H1 (cell line): ENCODE data around the gene EGR2. TPM values are rescaled to one million over a fixed set of nuclear protein-coding genes. Genes with fewer than 3 reads are reported as not detected.

Experiments
- CTCF ChIA-PET: fragments of 300-600 bp; sonication (Branson Sonifier 250); formaldehyde crosslinking; loops from one replicate; lab custom pipeline; 2021; ENCODE audit not compliant: partially characterized antibody; lab: Charles Lee
- POLR2A ChIA-PET: fragments of 300-600 bp; sonication (Branson Sonifier 250); formaldehyde crosslinking; loops from one replicate; lab custom pipeline; 2021; ENCODE audit warnings: inconsistent platforms; ENCODE audit not compliant: partially characterized antibody; lab: Charles Lee
- DNase-seq, 2 experiments: peaks; one replicate each; pipeline versions ENCODE4 v3.0.0 to v3.0.0-alpha.2; 2010 to 2022; ENCODE audit warnings: low spot score in 2 of 2, low read depth in 1 of 2, mixed read lengths in 1 of 2
- FAIRE-seq: peaks from 2 replicates; lab custom pipeline; 2011; peaks lifted over from hg19 to GRCh38; lab: Jason Lieb, UNC
- H2AFZ ChIP-seq: 2 replicates; pipeline ENCODE4 v1.8.1; 2012; ENCODE audit warnings: low read length, inconsistent platforms
- H2AK5ac ChIP-seq: 2 replicates; pipeline ENCODE4 v1.6.1; 2013; ENCODE audit warnings: low read depth, low read length
- H2BK120ac ChIP-seq: replicated peaks from 2 replicates; pipeline ENCODE3; 2013; ENCODE audit warnings: low read depth, low read length, inconsistent platforms
- H2BK12ac ChIP-seq: 2 replicates; pipeline ENCODE4 v1.6.1; 2013; ENCODE audit warnings: low read depth, low read length
- H2BK15ac ChIP-seq: 2 replicates; pipeline ENCODE4 v1.6.1; 2013; ENCODE audit warnings: low read length
- H2BK20ac ChIP-seq: 2 replicates; pipeline ENCODE4 v1.6.1; 2013; ENCODE audit warnings: low read length
- H2BK5ac ChIP-seq: 2 replicates; pipeline ENCODE4 v1.6.1; 2013; ENCODE audit warnings: low read depth, low read length
- H3K14ac ChIP-seq: 2 replicates; pipeline ENCODE4 v1.6.1; 2013; ENCODE audit warnings: inconsistent platforms; ENCODE audit not compliant: insufficient read length
- H3K18ac ChIP-seq: 2 replicates; pipeline ENCODE4 v1.6.1; 2013; ENCODE audit warnings: low read length; ENCODE audit errors: extremely low read depth
- H3K23ac ChIP-seq: 2 replicates; pipeline ENCODE4 v1.6.1; 2013; ENCODE audit warnings: inconsistent platforms; ENCODE audit not compliant: insufficient read length
- H3K23me2 ChIP-seq: 2 replicates; pipeline ENCODE4 v1.6.1; 2013; ENCODE audit warnings: low read depth, low read length
- H3K27ac ChIP-seq: 2 replicates; pipeline ENCODE4 v1.6.1; 2011; ENCODE audit warnings: low read depth, low read length, inconsistent platforms
- H3K27me3 ChIP-seq, 4 experiments: replicated peaks in 1 of 4; 1 replicate in 1 of 4; 2 replicates in 3 of 4; pipeline versions ENCODE4 v1.6.1 to v1.8.1; 2011 to 2013; ENCODE audit warnings: low read length in 3 of 4, mild to moderate bottlenecking in 3 of 4, inconsistent platforms in 2 of 4, mixed read lengths in 2 of 4, moderate library complexity in 1 of 4; ENCODE audit not compliant: control insufficient read depth in 3 of 4, insufficient read depth in 3 of 4; ENCODE audit errors: extremely low read depth in 1 of 4
- H3K36me3 ChIP-seq, 4 experiments: 2 replicates each; pipeline versions ENCODE4 v1.6.1 to v1.8.1; 2011 to 2013; ENCODE audit warnings: mild to moderate bottlenecking in 4 of 4, low read length in 3 of 4, moderate library complexity in 2 of 4, control low read depth in 1 of 4, inconsistent platforms in 1 of 4; ENCODE audit not compliant: insufficient read depth in 4 of 4, control insufficient read depth in 2 of 4
- H3K4ac ChIP-seq: replicated peaks from 2 replicates; pipeline ENCODE3; 2013; ENCODE audit warnings: low read length, low read depth, mixed read lengths, inconsistent platforms; ENCODE audit not compliant: insufficient read length
- H3K4me1 ChIP-seq, 4 experiments: replicated peaks in 1 of 4; 1 replicate in 1 of 4; 2 replicates in 3 of 4; pipeline versions ENCODE4 v1.6.1 to v1.8.1; 2011 to 2013; ENCODE audit warnings: low read length in 3 of 4, inconsistent platforms in 2 of 4, mixed read lengths in 1 of 4; ENCODE audit not compliant: insufficient read depth in 4 of 4, control insufficient read depth in 3 of 4
- H3K4me2 ChIP-seq, 2 experiments: 2 replicates each; pipeline versions ENCODE4 v1.6.1 to v1.8.1; 2011 to 2013; ENCODE audit warnings: low read depth in 2 of 2, low read length in 2 of 2, control low read depth in 1 of 2, inconsistent platforms in 1 of 2, mild to moderate bottlenecking in 1 of 2; ENCODE audit not compliant: insufficient read depth in 1 of 2
- H3K4me3 ChIP-seq, 4 experiments: fragments of 200-600, 300-600 bp in 1 of 4; sonication (generic), shearing (Covaris generic), sonication (Bioruptor Twin) in 1 of 4; 2 replicates each; pipeline versions ENCODE4 v1.5.1 to v1.8.1; 2011 to 2016; ENCODE audit warnings: low read length in 4 of 4, low read depth in 3 of 4, control low read depth in 2 of 4, inconsistent platforms in 2 of 4, mild to moderate bottlenecking in 2 of 4, mixed read lengths in 1 of 4, moderate library complexity in 1 of 4; ENCODE audit not compliant: insufficient read depth in 2 of 4; ENCODE audit errors: extremely low read depth in 1 of 4
- H3K56ac ChIP-seq: replicated peaks from 2 replicates; pipeline ENCODE3; 2013; ENCODE audit warnings: low read depth, mild to moderate bottlenecking, mixed read lengths, low read length, inconsistent platforms; ENCODE audit not compliant: insufficient read length
- H3K79me1 ChIP-seq: 2 replicates; pipeline ENCODE4 v1.6.1; 2013; ENCODE audit warnings: low read depth, low read length, control low read depth
- H3K79me2 ChIP-seq, 2 experiments: 2 replicates each; pipeline versions ENCODE4 v1.6.1 to v1.8.1; 2012 to 2013; ENCODE audit warnings: low read length in 2 of 2, mild to moderate bottlenecking in 2 of 2, inconsistent platforms in 1 of 2; ENCODE audit not compliant: insufficient read depth in 2 of 2, control insufficient read depth in 1 of 2
- H3K9ac ChIP-seq, 4 experiments: replicated peaks in 1 of 4; 1 replicate in 1 of 4; 2 replicates in 3 of 4; pipeline versions ENCODE4 v1.6.1 to v1.8.1; 2011 to 2013; ENCODE audit warnings: low read depth in 3 of 4, low read length in 3 of 4, control low read depth in 2 of 4, mild to moderate bottlenecking in 2 of 4, moderate library complexity in 2 of 4, inconsistent platforms in 1 of 4; ENCODE audit errors: extremely low read depth in 1 of 4
- H3K9me3 ChIP-seq, 2 experiments: 2 replicates each; pipeline versions ENCODE4 v1.6.1 to v1.8.1; 2012 to 2013; ENCODE audit warnings: mild to moderate bottlenecking in 2 of 2, moderate library complexity in 2 of 2, control low read depth in 1 of 2, inconsistent platforms in 1 of 2, low read depth in 1 of 2, low read length in 1 of 2, mixed read lengths in 1 of 2; ENCODE audit not compliant: insufficient read depth in 2 of 2
- H4K20me1 ChIP-seq, 2 experiments: replicated peaks in 1 of 2; 2 replicates each; pipeline versions ENCODE3 to v1.8.1; 2011 to 2013; ENCODE audit warnings: inconsistent platforms in 2 of 2, low read length in 2 of 2, mild to moderate bottlenecking in 1 of 2; ENCODE audit not compliant: insufficient read depth in 2 of 2, control insufficient read depth in 1 of 2
- H4K5ac ChIP-seq: 2 replicates; pipeline ENCODE4 v1.6.1; 2013; ENCODE audit warnings: low read length, low read depth, mixed read lengths, inconsistent platforms; ENCODE audit not compliant: insufficient read length
- H4K8ac ChIP-seq: 2 replicates; pipeline ENCODE4 v1.8.0; 2013; ENCODE audit warnings: mild to moderate bottlenecking, moderate library complexity, low read length, inconsistent platforms; ENCODE audit not compliant: insufficient read depth; ENCODE audit errors: extremely low read depth
- H4K91ac ChIP-seq: replicated peaks from 2 replicates; pipeline ENCODE3; 2013; ENCODE audit warnings: low read length, mixed read lengths, inconsistent platforms; ENCODE audit not compliant: insufficient read length
- KDM1A ChIP-seq: fragments of 200-600, 300-600 bp; sonication (generic); IDR thresholded peaks from 2 replicates; pipeline ENCODE4 v1.7.1; 2016; ENCODE audit warnings: mild to moderate bottlenecking, low read length, borderline replicate concordance
- WGBS, 2 experiments: shearing (Covaris generic) in 1 of 2; methylation state at CpG; one replicate each; pipeline versions ENCODE4 v1.1.6 to v1.1.7; 2013 to 2015; ENCODE audit warnings: low lambda C conversion rate in 2 of 2, mixed read lengths in 2 of 2, inconsistent platforms in 1 of 2, low coverage in 1 of 2, missing lambda C conversion rate in 1 of 2; ENCODE audit not compliant: insufficient replicate concordance in 2 of 2, insufficient coverage in 1 of 2, insufficient read length in 1 of 2; ENCODE audit errors: extremely low coverage in 1 of 2, missing lambda C conversion rate in 1 of 2; 5-methylcytosine and 5-hydroxymethylcytosine counted together
- polyA plus RNA-seq, 7 experiments: library from polyadenylated mRNA; depleted of rRNA in 3 of 7; stranded (reverse) in 5 of 7; unstranded in 2 of 7; fragments of >200 nt in 5 of 7; fragments of 200-250 nt in 2 of 7; gene quantifications; 1 replicate in 5 of 7; 2 replicates in 1 of 7; 4 replicates in 1 of 7; pipeline versions ENCODE4 v1.2.1 to v1.2.3, GENCODE V29; 2011 to 2013; ENCODE audit warnings: missing spikeins in 2 of 7, mixed read lengths in 2 of 7
- total RNA-seq: library from RNA; stranded (reverse); fragmentation: NEBNext Ultra II Directional; extraction: Animal tissue kit (Norgen Biotek cat#: 25700); gene quantifications from 2 replicates; pipeline ENCODE4 v1.2.1, GENCODE V29; 2021

EGR2 gene
- total and polyA plus RNA-seq, 2 of the 8 experiments (the other 6 are each of a cell fraction or from before 2014, with no cell fraction given), result 1.3 to 2.1 TPM

- Histone ChIP-seq H3K4me1 (no peaks in the 10 kb centered on the region), H2BK15ac (0 out of 2 replicates have a peak overlapping the region, but pooled peaks have one; percentile 29), H3K9ac (no peak overlapping the region), H3K23ac (no peak overlapping the region), H2BK120ac (no peak overlapping the region), H3K14ac (no peak overlapping the region), H3K4me3 (no peak overlapping the region), H3K4ac (no peak overlapping the region), H2BK12ac (no peak overlapping the region), H4K8ac (no peak overlapping the region), H3K56ac (no peak overlapping the region), H2AK5ac (no peak overlapping the region), H4K91ac (no peak overlapping the region), H3K79me1 (no peaks in the 10 kb centered on the region), H3K27ac (no peak overlapping the region), H3K4me2 (no peak overlapping the region), H4K5ac (no peak overlapping the region), H3K27me3 (no peaks in the 10 kb centered on the region), H2BK20ac (no peak overlapping the region), H3K36me3 (no peaks in the 10 kb centered on the region), H2AFZ (no peak overlapping the region), H3K23me2 (no peaks in the 10 kb centered on the region), H2BK5ac (no peak overlapping the region), H3K18ac (no peak overlapping the region), H4K20me1 (no peaks in the 10 kb centered on the region), H3K9me3 (no peaks in the 10 kb centered on the region), H3K79me2 (no peaks in the 10 kb centered on the region)
- FAIRE-seq, result no peak
- POLR2A ChIA-PET, result no interaction called here
- WGBS, 2 experiments, result 92% methylated on average over 4 of the region's 4 CpGs; no CpG with 5 or more reads in 1 of the 2 experiments
- DNase-seq, result no peak
- CTCF ChIA-PET, result no interaction called here
- TF ChIP-seq KDM1A, result no peak
Observed at GRCh38 chr10:62763155-62763554, 53.0 kb downstream of the EGR2 start.
